ENCODE results near the gene SFXN1. TPM values are rescaled to one million over a fixed set of nuclear protein-coding genes. Genes with fewer than 3 reads are reported as not detected.

Gene SFXN1
- 7.5 TPM for total RNA-seq (2013)
- 10 to 100 TPM in 1 of 3 donors, 1 to 10 TPM in 2; 5.8 to 10.3 (median 8.3) TPM for polyA plus RNA-seq
- polyA minus RNA-seq, result 5.0 and 11.3 TPM in 2 replicates
- total RNA-seq, result 1.4 to 12.7 (median 6.0) reads per million in 11 experiments

- H3K4me3 ChIP-seq (replicated peaks in 1 of 3; ENCODE audit: low read depth in 2 of 3, low read length in 3 of 3), result peak within 1 kb of the TSS; percentile 47 to 91 (median 72)
- Mint-ChIP-seq H3K27ac (peak within 1 kb of the TSS in 2 of 7 donors; percentile 64 to 66), H3K9me3 (peaks cover 0 to 2% (median 0%) of the 10 kb centered on the region in 7 donors), H3K4me1 (peaks cover 21% of the 10 kb centered on the region), H3K36me3 (peaks cover 5 to 17% of the 10 kb centered on the region in 2 donors), H3K27me3 (ENCODE audit: low read depth in 3 of 3) (peaks cover 11 to 31% (median 25%) of the 10 kb centered on the region in 3 donors), H3K4me3 (peak within 1 kb of the TSS; percentile 90 to 95)
- peak within 1 kb of the TSS; percentile 72 for H3K9ac ChIP-seq (ENCODE audit: insufficient read depth, low read length, poor library complexity, severe bottlenecking)
- H3K4me1 ChIP-seq (ENCODE audit: control insufficient read depth in 1 of 2, insufficient read depth in 2 of 2, low read length in 2 of 2), result peaks cover 10 to 17% of the 10 kb centered on the region in 2 donors
- DNase-seq, result peak; percentile 18 to 26 (median 25)
- peak within 1 kb of the TSS; percentile 98 for H3K4me2 ChIP-seq (replicated peaks; ENCODE audit: extremely low read depth, low read length, poor library complexity, severe bottlenecking)
- H3K36me3 ChIP-seq (replicated peaks in 1 of 2; ENCODE audit: control insufficient read depth in 1 of 2, insufficient read depth in 2 of 2, low read length in 2 of 2), result no peaks in the 10 kb centered on the region
- under 1% methylated on average over 94 of the region's 94 CpGs for WGBS (ENCODE audit: insufficient coverage)
- peak within 1 kb of the TSS; percentile 94 for H2AFZ ChIP-seq (ENCODE audit: insufficient read depth, low read depth, low read length, poor library complexity, severe bottlenecking)
- H3K79me2 ChIP-seq (ENCODE audit: insufficient read depth, low read length), result peaks cover 47% of the 10 kb centered on the region
- no peak for TF ChIP-seq CTCF (IDR thresholded peaks at IDR 0.05)
- no peaks in the 10 kb centered on the region for H4K20me1 ChIP-seq (ENCODE audit: insufficient read depth, low read length)
- intact Hi-C loops (cut with micrococcal nuclease), result no loop called here
- H3K27ac ChIP-seq (ENCODE audit: low read depth in 1 of 2, low read length in 2 of 2), result peak within 1 kb of the TSS in 1 of 2 donors; percentile 39
- peaks cover 14 to 18% of the 10 kb centered on the region in 2 donors for H3K27me3 ChIP-seq (ENCODE audit: control insufficient read depth in 2 of 2, insufficient read depth in 2 of 2, low read length in 2 of 2)
- H3K9me3 ChIP-seq (replicated peaks in 1 of 2; ENCODE audit: control insufficient read depth in 1 of 2, insufficient read depth in 1 of 2, low read length in 2 of 2), result no peaks in the 10 kb centered on the region
Measured at GRCh38 chr5:175478384-175479124, at the start of gene SFXN1. TSS of gene SFXN1 (plus strand) at chr5:175478560. CDS start at chr5:175492104, 13,544 bp downstream.

GRCh38 chr5:175434800-175435199, 43.6 kb upstream of the SFXN1 start:
- Histone ChIP-seq H3K36me3 (replicated peaks in 1 of 2; ENCODE audit: control insufficient read depth in 1 of 2, insufficient read depth in 2 of 2, low read length in 2 of 2) (no peaks in the 10 kb centered on the region), H3K4me1 (ENCODE audit: control insufficient read depth in 1 of 2, insufficient read depth in 2 of 2, low read length in 2 of 2) (no peaks in the 10 kb centered on the region), H3K4me3 (replicated peaks in 1 of 3; ENCODE audit: low read depth in 2 of 3, low read length in 3 of 3) (no peak overlapping the region), H3K9me3 (replicated peaks in 1 of 2; ENCODE audit: control insufficient read depth in 1 of 2, insufficient read depth in 1 of 2, low read length in 2 of 2) (no peaks in the 10 kb centered on the region), H4K20me1 (ENCODE audit: insufficient read depth, low read length) (no peaks in the 10 kb centered on the region), H3K27ac (ENCODE audit: low read depth in 1 of 2, low read length in 2 of 2) (no peak overlapping the region), H3K27me3 (ENCODE audit: control insufficient read depth in 2 of 2, insufficient read depth in 2 of 2, low read length in 2 of 2) (peaks cover 8 to 21% of the 10 kb centered on the region in 2 donors), H3K79me2 (ENCODE audit: insufficient read depth, low read length) (no peaks in the 10 kb centered on the region), H3K9ac (ENCODE audit: insufficient read depth, low read length, poor library complexity, severe bottlenecking) (no peak overlapping the region), H3K4me2 (replicated peaks; ENCODE audit: extremely low read depth, low read length, poor library complexity, severe bottlenecking) (no peak overlapping the region), H2AFZ (ENCODE audit: insufficient read depth, low read depth, low read length, poor library complexity, severe bottlenecking) (no peak overlapping the region)
- intact Hi-C loops (cut with micrococcal nuclease), result no loop called here
- TF ChIP-seq CTCF (IDR thresholded peaks at IDR 0.05), result no peak
- H3K36me3 Mint-ChIP-seq, result no peaks in the 10 kb centered on the region
- H3K27ac Mint-ChIP-seq, result peak overlapping the region in 1 of 7 donors; percentile 85
- no peaks in the 10 kb centered on the region for H3K4me1 Mint-ChIP-seq
- peaks cover 11 to 21% (median 18%) of the 10 kb centered on the region in 3 donors for H3K27me3 Mint-ChIP-seq (ENCODE audit: low read depth in 3 of 3)
- H3K4me3 Mint-ChIP-seq, result no peak overlapping the region
- 92% methylated on average over 2 of the region's 6 CpGs for WGBS (ENCODE audit: insufficient coverage)
- peaks cover 0 to 2% (median 0%) of the 10 kb centered on the region in 7 donors for H3K9me3 Mint-ChIP-seq
- no peak for DNase-seq

Data from CD14-positive monocyte (primary cell).